GM19099 (cell line): Measurements from ENCODE around the gene SERPINF2.

Experiments
- POLR2A ChIP-seq: IDR thresholded peaks from 3 replicates; pipeline ENCODE4 v1.6.1; 2011; ENCODE audit warnings: low read depth; ENCODE audit not compliant: insufficient read length; ENCODE audit errors: extremely low read depth

The SERPINF2 gene

DNA sequence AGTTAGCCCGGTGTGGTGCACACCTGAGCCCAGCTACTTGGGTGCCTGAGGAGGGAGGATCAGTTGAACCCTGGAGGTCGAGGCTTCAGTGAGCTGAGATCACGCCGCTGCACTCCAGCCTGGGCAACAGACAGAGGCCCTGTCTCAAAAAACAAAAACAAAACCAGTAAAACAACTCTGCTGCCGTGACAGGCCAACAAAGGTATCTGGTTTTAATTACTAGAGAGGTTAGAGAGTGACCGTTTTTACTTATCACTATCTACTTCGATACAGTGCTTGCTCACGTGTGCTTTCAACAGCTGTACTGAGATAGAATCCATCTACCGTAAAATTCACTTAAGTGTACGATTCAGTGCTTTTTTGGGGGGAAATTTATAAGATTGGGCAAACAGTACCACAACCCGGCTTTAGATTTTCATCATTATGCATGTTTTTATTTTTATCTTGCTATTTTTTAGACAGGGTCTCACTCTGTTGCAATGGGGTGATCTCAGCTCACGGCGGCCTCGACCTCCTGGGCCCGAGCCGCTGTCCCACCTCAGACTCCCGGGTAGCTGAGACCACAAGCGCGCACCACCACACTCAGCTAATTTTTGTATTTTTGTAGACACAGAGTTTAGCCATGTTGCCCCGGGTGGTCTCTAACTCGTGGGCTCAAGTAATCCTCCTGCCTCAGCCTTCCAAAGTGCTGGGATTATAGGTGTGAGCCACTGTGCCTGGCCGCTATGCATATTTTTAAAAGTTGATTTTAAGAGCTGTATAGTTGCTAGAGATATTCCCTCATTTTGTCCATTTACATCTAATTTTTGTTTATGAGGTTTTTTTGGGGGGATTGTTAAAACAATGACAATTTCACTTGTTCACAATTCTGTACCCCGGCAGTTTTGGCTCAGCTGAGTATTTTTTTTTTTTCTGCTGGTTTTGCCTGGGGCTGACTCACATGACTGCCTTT lies 50.1 kb downstream of the SERPINF2 start:
- no peak for TF ChIP-seq POLR2A

DNA sequence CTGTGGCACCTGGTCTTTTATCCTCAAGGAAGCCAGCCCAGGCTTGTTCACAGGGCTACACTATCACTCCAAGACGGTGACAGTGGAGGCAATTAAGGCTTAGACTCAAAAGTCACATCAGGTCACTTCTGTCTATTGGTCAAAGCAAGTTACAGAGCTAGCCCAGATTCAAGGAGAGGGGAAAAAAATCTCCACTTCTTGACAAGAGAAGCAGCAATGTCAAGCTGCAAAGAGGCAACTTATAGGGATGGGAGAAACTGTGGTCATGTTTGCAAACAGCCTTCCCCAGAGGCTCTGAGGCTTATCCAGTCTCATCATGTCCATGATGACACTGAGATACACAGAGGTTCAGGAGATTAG lies 50.8 kb downstream of the SERPINF2 start:
- TF ChIP-seq POLR2A, result no peak

DNA sequence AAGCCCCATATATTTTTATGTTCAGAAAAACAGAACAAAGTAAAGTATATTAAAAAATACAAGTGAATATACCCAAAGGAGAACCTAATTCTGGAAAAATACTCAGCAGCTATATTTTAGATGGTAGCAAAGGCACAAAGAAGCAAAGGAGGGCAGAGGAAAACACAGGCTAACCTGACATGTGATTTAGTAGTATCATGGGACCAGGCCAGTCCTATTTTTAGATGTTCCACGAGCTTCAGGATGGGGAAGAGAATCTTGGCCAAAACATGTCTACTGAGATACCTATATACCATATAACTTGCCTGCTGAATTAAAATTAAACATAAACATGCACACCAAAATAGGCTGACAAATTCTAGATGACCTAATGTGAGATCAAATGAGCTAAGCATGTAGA lies 54.1 kb downstream of the SERPINF2 start:
- no peak for TF ChIP-seq POLR2A

DNA sequence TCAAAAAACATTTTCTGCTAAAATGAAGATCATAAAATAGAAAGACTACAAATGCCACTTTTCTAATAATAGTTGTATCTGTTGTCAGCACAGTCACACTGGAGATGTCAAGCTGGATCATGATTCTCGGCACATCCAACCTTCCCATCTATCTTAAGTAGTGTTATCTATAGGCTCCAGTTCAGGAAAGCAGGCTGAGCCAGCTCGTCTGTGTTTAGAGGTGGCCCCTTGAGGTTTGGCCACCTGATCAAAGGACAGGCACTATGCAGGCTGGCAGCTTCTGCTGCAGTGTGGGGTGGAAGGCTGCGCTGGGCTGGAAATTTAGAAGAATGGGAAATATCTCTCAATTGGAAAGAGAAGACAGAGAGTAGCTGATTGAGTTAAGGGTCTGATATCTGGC lies 54.7 kb downstream of the SERPINF2 start:
- no peak for TF ChIP-seq POLR2A

DNA sequence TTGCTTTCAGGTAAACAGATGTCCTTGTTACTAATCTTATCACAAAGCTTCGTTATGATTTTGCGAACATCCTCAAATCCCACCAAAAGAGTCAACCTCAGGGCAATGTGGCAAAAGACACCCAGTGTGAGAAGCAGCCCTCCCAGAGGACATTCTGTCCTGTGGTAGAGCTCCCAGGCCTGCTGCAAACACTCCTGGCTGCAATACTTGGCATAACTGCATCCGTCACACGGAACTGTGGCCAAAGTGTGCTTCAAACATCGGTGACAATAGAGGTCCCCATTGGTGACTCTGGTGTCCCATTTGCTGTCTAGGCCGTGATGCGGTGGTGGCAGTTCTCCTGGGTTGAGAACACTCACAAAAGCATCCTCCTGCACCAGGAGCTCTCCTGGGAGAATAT lies 57.6 kb downstream of the SERPINF2 start:
- TF ChIP-seq POLR2A, result no peak

DNA sequence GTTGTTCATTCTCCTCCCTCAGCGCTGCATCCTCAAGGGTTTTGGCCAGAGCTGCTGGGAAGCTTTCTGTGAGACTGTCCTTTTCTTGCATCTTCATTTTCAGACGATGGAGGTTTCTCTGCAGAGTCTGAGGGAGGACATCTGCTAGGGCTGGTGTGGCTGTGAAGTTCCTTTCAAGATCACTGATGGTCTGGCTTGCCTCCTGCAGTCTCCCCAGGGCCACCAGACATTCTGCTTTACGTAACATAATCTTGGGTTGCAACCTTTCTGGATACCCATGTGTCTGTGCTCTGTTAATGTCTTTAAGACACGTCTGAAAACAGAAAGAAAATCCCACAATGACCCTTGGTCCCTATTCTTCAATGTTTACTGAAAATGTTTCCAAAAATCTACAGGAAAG lies 58.0 kb downstream of the SERPINF2 start:
- TF ChIP-seq POLR2A, result no peak

DNA sequence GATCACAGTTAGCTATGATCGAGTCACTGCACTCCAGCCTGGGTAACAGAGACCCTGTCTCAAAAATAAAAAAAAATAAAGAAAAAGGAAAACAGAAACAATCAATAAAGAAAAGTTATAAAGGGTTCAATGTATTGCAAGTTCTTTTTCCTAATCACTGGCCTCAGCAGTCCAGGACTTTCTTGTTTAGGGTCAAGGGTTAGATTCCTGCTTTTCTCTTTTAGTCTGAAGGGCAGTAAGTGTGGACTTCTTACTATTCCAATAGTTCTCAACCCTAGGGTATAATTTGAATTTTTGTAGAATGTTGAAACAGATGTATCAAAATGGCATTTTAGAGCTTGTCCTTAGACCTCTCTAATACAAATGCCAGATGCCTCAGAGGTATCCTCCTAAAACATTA lies 59.8 kb downstream of the SERPINF2 start:
- TF ChIP-seq POLR2A, result no peak

DNA sequence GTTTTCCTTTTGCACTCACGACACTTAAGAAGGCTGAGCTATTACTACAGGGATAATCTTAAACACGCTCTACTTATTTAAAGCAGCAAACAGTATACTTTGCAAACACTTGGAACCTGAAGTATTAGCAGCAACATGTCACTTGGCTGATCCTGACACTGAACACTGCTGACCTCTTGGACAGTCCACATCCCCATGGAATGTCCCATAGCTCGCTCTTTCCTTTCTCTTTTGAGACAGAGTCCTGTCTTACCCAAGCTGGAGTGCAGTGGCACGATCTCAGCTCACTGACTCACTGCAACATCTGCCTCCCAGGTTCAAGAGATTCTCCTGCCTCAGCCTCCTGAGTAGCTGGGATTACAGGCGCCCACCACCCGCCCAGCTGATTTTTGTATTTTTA lies 60.6 kb downstream of the SERPINF2 start:
- TF ChIP-seq POLR2A, result no peak
